ENCODE results near the gene PRKAG2. TPM values are rescaled to one million over a fixed set of nuclear protein-coding genes. Genes with fewer than 3 reads are reported as not detected.
A peak's percentile ranks its signal among the peaks of the same experiment; 100 is the strongest.
"Not testable (repeated sequence)": the region's sequence is repeated elsewhere in the genome, so short reads cannot be mapped to it uniquely, and the experiment has no call there.

The PRKAG2 gene
- total RNA-seq, 1 donor from 2014 or later: 21.1 TPM

- no peak for TF ChIP-seq CTCF (IDR thresholded peaks at IDR 0.05; ENCODE audit: insufficient read depth, low read length, poor library complexity, severe bottlenecking)
- no peak for DNase-seq (ENCODE audit: low read depth)
- H3K27me3 ChIP-seq (ENCODE audit: control insufficient read depth, insufficient read depth, low read length): no peaks in the 10 kb centered on the region
- no peaks in the 10 kb centered on the region for H3K36me3 ChIP-seq (ENCODE audit: control insufficient read depth, insufficient read depth, low read length)
- H3K4me3 ChIP-seq (ENCODE audit: low read depth, low read length): no peak overlapping the region
Observed at GRCh38 chr7:151748733-151749132, 128.2 kb downstream of the PRKAG2 start.

GRCh38 chr7:151748021-151748420 is 128.9 kb downstream of the PRKAG2 start:
- H3K4me3 ChIP-seq (ENCODE audit: low read depth, low read length); H3K27me3 ChIP-seq (ENCODE audit: control insufficient read depth, insufficient read depth, low read length); H3K36me3 ChIP-seq (ENCODE audit: control insufficient read depth, insufficient read depth, low read length); DNase-seq (ENCODE audit: low read depth): not testable (repeated sequence)

GRCh38 chr7:151745706-151746105 is 131.2 kb downstream of the PRKAG2 start:
- no peak for DNase-seq (ENCODE audit: low read depth)
- Histone ChIP-seq H3K27me3 (ENCODE audit: control insufficient read depth, insufficient read depth, low read length) (no peaks in the 10 kb centered on the region), H3K36me3 (ENCODE audit: control insufficient read depth, insufficient read depth, low read length) (no peaks in the 10 kb centered on the region), H3K4me3 (ENCODE audit: low read depth, low read length) (no peak overlapping the region)
- no peak for TF ChIP-seq CTCF (IDR thresholded peaks at IDR 0.05; ENCODE audit: insufficient read depth, low read length, poor library complexity, severe bottlenecking)

GRCh38 chr7:151744656-151745638 is 132.0 kb downstream of the PRKAG2 start:
- no peak overlapping the region for H3K4me3 ChIP-seq (ENCODE audit: low read depth, low read length)
- H3K27me3 ChIP-seq (ENCODE audit: control insufficient read depth, insufficient read depth, low read length): no peaks in the 10 kb centered on the region
- TF ChIP-seq CTCF (IDR thresholded peaks at IDR 0.05; ENCODE audit: insufficient read depth, low read length, poor library complexity, severe bottlenecking): peak; percentile 70
- H3K36me3 ChIP-seq (ENCODE audit: control insufficient read depth, insufficient read depth, low read length): no peaks in the 10 kb centered on the region
- DNase-seq (ENCODE audit: low read depth): peak; percentile 75

GRCh38 chr7:151744051-151744580 is 132.8 kb downstream of the PRKAG2 start:
- H3K36me3 ChIP-seq (ENCODE audit: control insufficient read depth, insufficient read depth, low read length): no peaks in the 10 kb centered on the region
- H3K4me3 ChIP-seq (ENCODE audit: low read depth, low read length): no peak overlapping the region
- TF ChIP-seq CTCF (IDR thresholded peaks at IDR 0.05; ENCODE audit: insufficient read depth, low read length, poor library complexity, severe bottlenecking): no peak

GRCh38 chr7:151743481-151743983 is 133.4 kb downstream of the PRKAG2 start:
- TF ChIP-seq CTCF (IDR thresholded peaks at IDR 0.05; ENCODE audit: insufficient read depth, low read length, poor library complexity, severe bottlenecking): no peak
- DNase-seq (ENCODE audit: low read depth): no peak
- H3K36me3 ChIP-seq (ENCODE audit: control insufficient read depth, insufficient read depth, low read length): no peaks in the 10 kb centered on the region

More at GRCh38 chr7:151744051-151744580, 132.8 kb downstream of the PRKAG2 start:
- DNase-seq (ENCODE audit: low read depth): no peak
- no peaks in the 10 kb centered on the region for H3K27me3 ChIP-seq (ENCODE audit: control insufficient read depth, insufficient read depth, low read length)

More at GRCh38 chr7:151743481-151743983, 133.4 kb downstream of the PRKAG2 start:
- Histone ChIP-seq H3K4me3 (ENCODE audit: low read depth, low read length) (no peak overlapping the region), H3K27me3 (ENCODE audit: control insufficient read depth, insufficient read depth, low read length) (no peaks in the 10 kb centered on the region)
